HUES48 (cell line): ENCODE data around the gene SAP30BP.
A peak's percentile ranks its signal among the peaks of the same experiment; 100 is the strongest.

ENCODE experiments used
- H3K27ac ChIP-seq: one replicate; pipeline ENCODE4 v1.7.0; 2013; ENCODE audit warnings: low read depth, low read length, inconsistent platforms
- H3K27me3 ChIP-seq: 2 replicates; pipeline ENCODE4 v1.6.1; 2013; ENCODE audit warnings: mild to moderate bottlenecking, low read length; ENCODE audit not compliant: control insufficient read depth, insufficient read depth
- H3K36me3 ChIP-seq: 2 replicates; pipeline ENCODE4 v1.6.1; 2013; ENCODE audit warnings: low read length; ENCODE audit not compliant: control insufficient read depth, insufficient read depth
- H3K4me1 ChIP-seq: 2 replicates; pipeline ENCODE4 v1.6.1; 2013; ENCODE audit warnings: mild to moderate bottlenecking, low read length; ENCODE audit not compliant: control insufficient read depth, insufficient read depth
- H3K4me3 ChIP-seq: 2 replicates; pipeline ENCODE4 v1.5.1; 2013; ENCODE audit warnings: mild to moderate bottlenecking, low read depth, low read length
- H3K9ac ChIP-seq: 2 replicates; pipeline ENCODE4 v1.6.1; 2013; ENCODE audit warnings: mild to moderate bottlenecking, low read depth, low read length, moderate library complexity
- H3K9me3 ChIP-seq: 2 replicates; pipeline ENCODE4 v1.6.1; 2013; ENCODE audit warnings: low read length; ENCODE audit not compliant: control insufficient read depth, insufficient read depth

SAP30BP gene

DNA sequence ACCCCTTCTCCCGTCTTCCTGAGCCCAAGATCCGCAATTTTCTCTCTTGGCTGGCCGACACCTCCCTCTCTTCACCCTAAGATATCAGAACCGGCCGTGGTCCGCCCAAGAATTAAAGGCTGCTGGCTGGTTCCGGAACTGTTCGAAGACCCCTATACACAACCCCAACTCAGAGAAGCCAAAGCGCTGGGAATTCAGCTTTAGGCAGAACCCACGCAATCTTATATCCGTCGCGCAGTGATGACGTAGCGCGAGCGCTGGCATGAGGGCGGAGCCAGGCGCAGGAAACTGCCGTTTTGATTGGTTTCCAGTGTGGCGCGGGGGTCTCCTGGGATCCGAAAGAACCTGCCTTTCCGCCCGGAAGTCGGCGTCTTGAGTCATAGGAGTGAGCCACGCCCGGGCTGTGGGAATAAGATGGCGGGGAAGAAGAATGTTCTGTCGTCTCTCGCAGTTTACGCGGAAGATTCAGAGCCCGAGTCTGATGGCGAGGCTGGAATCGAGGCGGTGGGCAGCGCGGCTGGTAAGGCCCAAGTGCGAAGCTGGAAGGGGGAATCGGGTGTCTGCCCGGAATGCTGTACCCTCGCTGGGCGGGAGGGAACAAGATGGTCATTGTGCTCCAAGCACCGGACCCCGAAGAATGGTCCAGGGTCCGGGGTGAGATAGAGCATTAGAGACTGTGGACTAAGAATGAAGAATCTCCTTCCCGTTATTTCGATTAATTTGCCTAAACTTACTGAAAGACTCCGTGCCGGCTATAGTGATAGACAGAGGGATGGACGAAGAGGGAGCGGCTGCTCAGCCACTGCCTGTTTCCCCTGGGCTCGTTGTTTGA is at the start of gene SAP30BP, which contains the start of gene RECQL5:
Gene SAP30BP, plus strand, starts transcription at position 380 of the 832 bp plus-strand sequence. Its CDS starts 35 bp downstream, at position 415.
Gene RECQL5, minus strand, starts transcription at position 196 of the 832 bp plus-strand sequence. CDS start 597 bp downstream, outside the sequence.
- Histone ChIP-seq H3K4me1 (0 out of 2 replicates have a peak, but pooled peaks cover 8% of the 10 kb centered on the region), H3K27ac (peak within 1 kb of the TSS; percentile 80), H3K36me3 (peaks cover 56% of the 10 kb centered on the region), H3K9ac (peak within 1 kb of the TSS; percentile 88), H3K27me3 (no peaks in the 10 kb centered on the region), H3K9me3 (no peaks in the 10 kb centered on the region), H3K4me3 (peak within 1 kb of the TSS; percentile 90)

DNA sequence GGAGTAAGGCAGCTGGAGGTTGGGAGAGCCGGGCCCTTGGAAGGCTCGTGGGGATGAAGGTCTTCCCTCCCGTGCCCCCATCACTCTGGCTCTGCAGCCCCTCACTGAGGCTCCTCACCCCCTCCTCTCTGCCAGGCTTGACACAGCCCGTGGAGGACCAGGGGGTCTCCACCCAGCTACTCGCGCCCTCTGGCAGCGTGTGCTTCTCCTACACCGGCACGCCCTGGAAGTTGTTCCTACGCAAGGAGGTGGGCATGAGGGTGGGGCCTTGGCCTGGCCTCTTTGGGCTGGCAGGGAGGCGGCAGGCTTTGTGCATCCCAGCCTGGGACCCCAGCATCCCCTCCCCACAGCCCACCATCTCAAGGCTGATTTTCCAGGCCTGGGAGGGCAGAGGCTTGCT is 49.5 kb upstream of the SAP30BP start:
- Histone ChIP-seq H3K27ac (no peak overlapping the region), H3K9ac (no peak overlapping the region), H3K9me3 (no peaks in the 10 kb centered on the region), H3K4me3 (no peak overlapping the region), H3K36me3 (no peaks in the 10 kb centered on the region), H3K27me3 (no peaks in the 10 kb centered on the region), H3K4me1 (no peaks in the 10 kb centered on the region)

DNA sequence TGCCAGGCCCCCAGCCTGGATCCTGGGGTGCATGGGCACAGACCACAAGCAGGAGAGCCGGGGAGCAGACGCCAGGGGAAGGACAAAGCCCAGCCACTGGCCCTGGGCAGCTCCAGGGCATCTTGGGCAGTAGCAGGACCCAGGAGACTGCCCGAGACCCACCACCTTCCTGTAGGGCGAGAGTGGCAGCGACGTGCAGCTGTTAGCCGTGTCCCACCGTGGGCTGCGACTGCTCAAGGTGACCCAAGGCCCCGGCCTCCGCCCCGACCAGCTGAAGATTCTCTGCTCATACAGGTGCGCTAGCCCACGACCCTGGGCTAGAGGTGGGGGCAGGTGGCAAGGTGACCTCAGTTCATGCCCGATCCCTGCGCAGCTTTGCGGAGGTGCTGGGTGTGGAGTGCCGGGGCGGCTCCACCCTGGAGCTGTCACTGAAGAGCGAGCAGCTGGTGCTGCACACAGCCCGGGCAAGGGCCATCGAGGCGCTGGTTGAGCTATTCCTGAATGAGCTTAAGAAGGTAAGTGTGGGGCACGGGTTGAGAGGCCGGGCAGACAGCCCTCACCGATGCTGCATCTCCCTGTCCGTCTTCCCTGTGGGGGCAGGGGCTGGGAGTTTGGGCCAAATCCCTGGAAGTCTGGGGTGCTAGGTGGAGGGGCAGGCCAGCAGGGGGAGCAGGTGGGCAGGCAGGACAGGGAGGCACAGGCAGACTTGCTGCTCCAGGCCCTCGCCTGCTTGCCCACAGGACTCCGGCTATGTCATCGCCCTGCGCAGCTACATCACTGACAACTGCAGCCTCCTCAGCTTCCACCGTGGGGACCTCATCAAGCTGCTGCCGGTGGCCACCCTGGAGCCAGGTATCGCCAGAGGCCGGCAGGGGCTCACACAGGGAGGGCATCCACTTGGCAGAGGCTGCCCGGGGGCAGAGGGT is 47.4 kb upstream of the SAP30BP start:
- H3K4me3 ChIP-seq, result no peak overlapping the region
- H3K9me3 ChIP-seq, result no peaks in the 10 kb centered on the region
- H3K36me3 ChIP-seq, result no peaks in the 10 kb centered on the region
- H3K27me3 ChIP-seq, result no peaks in the 10 kb centered on the region
- no peak overlapping the region for H3K27ac ChIP-seq
- no peak overlapping the region for H3K9ac ChIP-seq
- H3K4me1 ChIP-seq, result no peaks in the 10 kb centered on the region

DNA sequence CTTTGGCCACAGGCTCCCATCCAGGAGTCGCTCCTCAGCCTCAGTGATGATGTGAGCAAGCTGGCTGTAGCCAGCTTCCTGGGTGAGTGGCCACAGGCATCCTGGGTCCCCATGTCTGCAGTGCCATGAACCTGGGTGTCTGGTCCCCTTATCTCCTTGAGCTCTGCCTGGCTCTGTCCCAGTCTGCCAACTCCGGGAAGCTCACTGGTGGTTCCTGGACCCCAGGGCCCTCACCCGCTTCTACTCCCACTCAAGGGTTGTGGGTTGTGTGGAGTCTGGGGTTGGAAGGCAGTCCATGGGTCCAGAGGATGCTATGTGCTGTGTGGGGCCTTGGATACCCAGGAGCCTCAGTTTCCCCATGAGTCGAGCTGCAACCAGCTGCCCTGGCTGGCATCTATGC is 45.6 kb upstream of the SAP30BP start:
- H3K4me1 ChIP-seq, result no peaks in the 10 kb centered on the region
- H3K9ac ChIP-seq, result no peak overlapping the region
- H3K4me3 ChIP-seq, result no peak overlapping the region
- H3K27ac ChIP-seq, result no peak overlapping the region
- H3K36me3 ChIP-seq, result no peaks in the 10 kb centered on the region
- no peaks in the 10 kb centered on the region for H3K9me3 ChIP-seq
- H3K27me3 ChIP-seq, result no peaks in the 10 kb centered on the region

DNA sequence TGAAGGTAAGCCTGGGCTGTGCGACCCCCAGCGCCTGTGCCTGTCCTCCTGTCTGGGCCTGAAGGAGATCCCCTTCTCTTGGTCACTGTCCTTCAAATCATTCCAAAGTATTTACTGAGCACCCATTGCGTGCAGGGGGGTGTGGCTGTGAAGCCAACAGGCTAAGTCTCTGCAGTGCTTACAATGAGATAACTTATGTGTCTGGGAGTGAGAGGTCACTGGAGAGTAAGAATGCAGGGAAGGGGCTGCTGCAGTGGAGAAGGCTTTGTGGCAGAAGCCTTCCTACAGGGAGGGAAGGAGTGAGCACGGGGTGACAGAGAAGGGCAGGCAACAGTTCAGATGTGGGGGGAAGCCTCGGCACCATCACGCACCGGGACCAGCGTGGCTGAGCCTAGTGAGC is 45.1 kb upstream of the SAP30BP start:
- H3K9me3 ChIP-seq, result no peaks in the 10 kb centered on the region
- no peaks in the 10 kb centered on the region for H3K27me3 ChIP-seq
- no peaks in the 10 kb centered on the region for H3K36me3 ChIP-seq
- no peak overlapping the region for H3K9ac ChIP-seq
- no peaks in the 10 kb centered on the region for H3K4me1 ChIP-seq
- no peak overlapping the region for H3K27ac ChIP-seq
- H3K4me3 ChIP-seq, result no peak overlapping the region

DNA sequence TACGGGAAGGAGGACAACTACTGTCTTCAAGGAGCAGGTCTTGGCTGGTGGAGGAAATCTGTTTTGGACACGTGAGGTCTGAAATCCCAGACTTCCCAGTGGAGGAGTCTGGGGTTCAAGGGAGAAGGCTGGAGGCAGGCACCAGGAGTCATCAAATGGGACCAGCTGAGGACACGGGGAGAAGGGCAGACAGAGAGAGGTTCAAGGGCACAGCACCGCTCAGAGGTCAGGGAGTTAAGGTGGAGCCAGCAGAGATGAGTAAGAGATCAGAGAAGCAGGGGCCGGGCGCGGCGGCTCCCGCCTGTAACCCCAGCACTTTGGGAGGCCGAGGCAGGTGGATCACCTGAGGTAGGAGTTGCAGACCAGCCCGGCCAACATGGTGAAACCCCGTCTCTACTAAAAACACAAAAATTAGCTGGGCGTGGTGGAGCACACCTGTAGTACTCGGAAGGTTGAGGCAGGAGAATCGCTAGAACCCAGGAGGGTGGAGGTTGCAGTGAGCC is 44.3 kb upstream of the SAP30BP start:
- H3K36me3 ChIP-seq, result no peaks in the 10 kb centered on the region
- no peaks in the 10 kb centered on the region for H3K9me3 ChIP-seq
- H3K4me3 ChIP-seq, result no peak overlapping the region
- no peak overlapping the region for H3K9ac ChIP-seq
- H3K4me1 ChIP-seq, result no peaks in the 10 kb centered on the region
- H3K27me3 ChIP-seq, result no peaks in the 10 kb centered on the region
- H3K27ac ChIP-seq, result no peak overlapping the region

DNA sequence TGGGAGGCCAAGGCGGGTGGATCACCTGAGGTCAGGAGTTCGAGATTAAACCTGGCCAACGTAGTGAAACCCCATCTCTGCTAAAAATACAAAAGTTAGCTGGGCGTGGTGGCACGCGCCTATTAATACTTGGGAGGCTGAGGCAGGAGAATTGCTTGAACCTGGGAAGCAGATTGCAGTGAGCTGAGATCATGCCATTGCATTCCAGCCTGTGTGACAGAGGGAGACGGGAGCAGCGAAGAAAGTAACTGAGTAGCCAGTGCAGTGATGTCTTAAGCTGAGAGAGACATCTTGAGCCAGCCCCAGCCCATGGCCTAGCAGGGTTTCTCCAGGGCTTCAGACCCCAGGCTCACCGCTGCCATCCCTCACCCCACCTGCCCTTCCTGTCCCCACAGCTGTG is 43.8 kb upstream of the SAP30BP start:
- no peaks in the 10 kb centered on the region for H3K4me1 ChIP-seq
- no peaks in the 10 kb centered on the region for H3K36me3 ChIP-seq
- H3K9me3 ChIP-seq, result no peaks in the 10 kb centered on the region
- no peak overlapping the region for H3K27ac ChIP-seq
- no peak overlapping the region for H3K9ac ChIP-seq
- no peak overlapping the region for H3K4me3 ChIP-seq
- H3K27me3 ChIP-seq, result no peaks in the 10 kb centered on the region

DNA sequence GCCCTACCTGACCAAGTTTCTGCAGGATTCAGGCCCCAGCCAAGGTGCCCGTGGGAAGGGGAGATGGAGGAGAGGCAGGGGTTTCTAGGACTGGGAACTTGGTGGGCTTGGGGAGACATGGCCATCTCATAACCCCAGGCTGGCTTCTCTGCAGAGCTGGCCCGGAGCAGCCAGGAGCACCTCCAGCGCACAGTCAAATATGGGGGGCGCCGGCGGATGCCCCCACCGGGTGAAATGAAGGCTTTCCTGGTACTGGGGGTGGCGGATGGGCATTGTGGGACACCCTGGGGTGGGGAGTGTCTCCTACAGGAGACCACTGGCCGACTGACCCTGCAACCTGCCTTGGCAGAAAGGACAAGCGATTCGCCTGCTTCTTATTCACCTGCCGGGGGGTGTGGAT is 43.1 kb upstream of the SAP30BP start:
- Histone ChIP-seq H3K9me3 (no peaks in the 10 kb centered on the region), H3K9ac (no peak overlapping the region), H3K4me3 (no peak overlapping the region), H3K27me3 (no peaks in the 10 kb centered on the region), H3K4me1 (no peaks in the 10 kb centered on the region), H3K27ac (no peak overlapping the region), H3K36me3 (no peaks in the 10 kb centered on the region)

DNA sequence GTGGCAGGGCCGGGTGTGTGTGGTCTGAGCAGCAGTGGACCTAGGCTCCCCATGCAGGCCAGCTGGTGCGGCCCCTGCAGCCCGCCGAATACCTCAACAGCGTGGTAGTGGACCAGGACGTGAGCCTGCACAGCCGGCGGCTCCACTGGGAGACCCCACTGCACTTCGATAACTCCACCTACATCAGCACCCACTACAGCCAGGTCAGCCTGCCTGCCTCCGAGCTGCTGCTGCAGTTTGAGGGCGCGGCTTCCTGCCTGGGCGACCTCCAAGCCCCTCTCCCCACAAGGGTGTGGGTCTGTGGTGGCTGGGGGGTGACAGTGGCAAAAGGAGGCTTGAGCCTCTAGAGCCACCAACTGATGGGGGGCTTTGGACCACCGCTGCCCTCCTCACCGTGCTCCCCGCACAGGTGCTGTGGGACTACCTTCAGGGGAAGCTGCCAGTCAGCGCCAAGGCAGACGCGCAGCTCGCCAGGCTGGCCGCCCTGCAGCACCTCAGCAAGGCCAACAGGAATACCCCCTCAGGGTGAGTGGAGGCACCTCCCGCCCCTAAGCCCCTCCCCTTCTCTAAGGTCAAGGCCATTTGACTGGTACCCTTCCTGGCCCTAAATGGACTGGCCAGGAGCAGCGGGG is 42.3 kb upstream of the SAP30BP start:
- no peaks in the 10 kb centered on the region for H3K27me3 ChIP-seq
- no peaks in the 10 kb centered on the region for H3K4me1 ChIP-seq
- H3K27ac ChIP-seq, result no peak overlapping the region
- H3K9me3 ChIP-seq, result no peaks in the 10 kb centered on the region
- H3K4me3 ChIP-seq, result no peak overlapping the region
- no peak overlapping the region for H3K9ac ChIP-seq
- no peaks in the 10 kb centered on the region for H3K36me3 ChIP-seq

DNA sequence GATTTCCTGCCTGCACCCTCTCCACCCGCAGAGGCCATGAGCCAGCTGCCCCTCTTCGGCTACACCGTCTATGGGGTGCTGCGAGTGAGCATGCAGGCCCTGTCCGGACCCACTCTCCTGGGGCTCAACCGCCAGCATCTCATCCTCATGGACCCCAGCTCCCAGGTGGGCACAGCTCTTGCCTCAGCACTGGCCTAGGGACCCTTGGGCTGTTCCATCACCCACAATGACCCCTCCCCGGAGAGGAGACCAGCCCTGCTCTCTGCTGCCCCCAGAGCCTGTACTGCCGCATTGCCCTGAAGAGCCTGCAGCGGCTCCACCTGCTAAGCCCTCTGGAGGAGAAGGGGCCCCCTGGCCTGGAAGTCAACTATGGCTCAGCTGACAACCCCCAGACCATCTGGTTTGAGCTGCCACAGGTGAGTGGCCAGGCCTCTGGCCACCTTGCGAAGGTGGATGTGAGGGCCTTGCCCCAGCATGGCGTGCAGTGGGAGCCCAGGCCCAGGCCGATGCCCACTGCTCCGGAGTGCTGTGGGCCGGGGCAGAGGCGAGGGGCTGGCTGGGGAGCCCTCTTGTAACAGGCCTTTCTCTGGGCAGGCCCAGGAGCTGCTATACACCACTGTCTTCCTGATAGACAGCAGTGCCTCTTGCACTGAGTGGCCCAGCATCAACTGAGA is 41.2 kb upstream of the SAP30BP start:
- no peak overlapping the region for H3K9ac ChIP-seq
- no peaks in the 10 kb centered on the region for H3K36me3 ChIP-seq
- H3K27me3 ChIP-seq, result no peaks in the 10 kb centered on the region

More for the DNA sequence above, 41.2 kb upstream of the SAP30BP start:
- H3K4me1 ChIP-seq, result no peaks in the 10 kb centered on the region
- no peak overlapping the region for H3K4me3 ChIP-seq
- H3K27ac ChIP-seq, result no peak overlapping the region
- no peaks in the 10 kb centered on the region for H3K9me3 ChIP-seq
